ENCODE data around the gene UACA.
"Not testable (repeated sequence)": the region's sequence is repeated elsewhere in the genome, so short reads cannot be mapped to it uniquely, and the experiment has no call there.

GRCh38 chr15:70804388-70804787 is 41.0 kb upstream of the UACA start:
- TF ChIP-seq MEF2A (IDR thresholded peaks at IDR 0.05; ENCODE audit: borderline replicate concordance, low read depth); EZH2phosphoT487 (IDR thresholded peaks at IDR 0.05; ENCODE audit: borderline replicate concordance, low read depth); CTCF (IDR thresholded peaks at IDR 0.05); TCF12 (IDR thresholded peaks at IDR 0.05); POLR2AphosphoS5 (IDR thresholded peaks at IDR 0.05; ENCODE audit: low read depth, low read length); MXI1 (IDR thresholded peaks at IDR 0.05; ENCODE audit: low read depth, low read length); FOXJ3 (CRISPR knock-in tag; IDR thresholded peaks at IDR 0.05); ZBTB33 (IDR thresholded peaks at IDR 0.05; ENCODE audit: borderline replicate concordance, low read depth); REST (IDR thresholded peaks at IDR 0.05; ENCODE audit: low read depth, low read length); JUND (IDR thresholded peaks at IDR 0.05); FOXM1 (IDR thresholded peaks at IDR 0.05; ENCODE audit: low read depth); ELF1 (IDR thresholded peaks at IDR 0.05): not testable (repeated sequence)

All from SK-N-SH (cell line).